Measurements from ENCODE around the gene CD86. TPM values are rescaled to one million over a fixed set of nuclear protein-coding genes. Genes with fewer than 3 reads are reported as not detected.

Gene CD86
- total RNA-seq, 1 donor from 2014 or later = 0.34 TPM

DNA sequence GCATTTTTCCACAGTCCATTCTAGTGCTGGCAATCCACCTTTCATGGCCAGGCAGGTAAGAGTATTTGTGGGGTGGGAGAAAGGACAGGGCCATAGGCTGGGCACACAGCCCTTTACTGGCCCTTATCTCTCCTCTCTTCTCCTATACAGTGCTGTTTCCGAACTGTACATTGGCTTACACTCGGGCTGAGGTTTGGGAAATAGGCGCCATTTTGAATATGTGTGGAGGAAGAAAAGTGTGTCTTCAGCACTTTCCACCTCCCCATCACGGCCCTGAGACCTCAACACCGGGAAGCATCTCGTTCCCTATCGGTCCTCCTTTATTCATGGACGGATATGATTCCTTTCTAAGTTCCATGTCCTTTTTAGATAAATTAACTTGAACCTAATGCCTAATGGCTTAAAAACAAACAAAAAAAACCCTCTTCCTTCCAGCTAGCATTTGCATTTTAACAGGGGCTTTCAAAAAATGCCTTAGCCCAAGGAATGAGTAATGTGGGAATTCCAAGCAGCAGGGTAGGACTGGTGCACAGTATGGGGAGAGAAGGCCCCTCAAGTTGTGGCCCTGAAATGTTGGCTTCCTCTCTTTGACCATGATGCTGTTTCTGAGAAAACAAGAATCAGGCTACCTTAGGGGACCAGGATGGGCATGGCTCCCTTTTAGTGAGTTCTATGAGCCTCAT, 24.5 kb downstream of the CD86 start:
- no peak for TF ChIP-seq CTCF (IDR thresholded peaks at IDR 0.05; ENCODE audit: unreplicated experiment)
- Mint-ChIP-seq H3K9me3 (no peaks in the 10 kb centered on the region), H3K4me3 (no peak overlapping the region)

DNA sequence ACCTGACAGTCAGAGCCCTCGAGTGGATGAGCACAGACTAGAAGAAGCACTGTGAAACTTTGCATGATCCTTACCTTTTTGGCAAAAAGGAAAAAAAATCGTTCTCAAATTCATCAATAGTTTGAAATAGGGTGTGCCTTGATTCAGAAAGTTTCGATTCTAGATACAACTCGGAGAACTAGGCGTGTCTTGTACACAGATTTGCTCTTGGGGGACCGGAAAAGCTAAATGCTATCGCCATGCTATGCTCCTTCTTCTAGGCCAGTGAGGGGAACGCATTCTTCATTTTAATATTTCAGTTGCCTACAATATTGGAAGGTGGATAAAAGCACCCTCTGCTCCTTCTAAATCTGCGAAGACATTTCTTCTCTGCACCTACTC, 25.0 kb downstream of the CD86 start:
- TF ChIP-seq CTCF (IDR thresholded peaks at IDR 0.05; ENCODE audit: unreplicated experiment) = no peak
- Mint-ChIP-seq H3K4me1 (no peaks in the 10 kb centered on the region), H3K9me3 (no peaks in the 10 kb centered on the region), H3K27me3 (ENCODE audit: low read depth) (peaks cover 1% of the 10 kb centered on the region), H3K4me3 (no peak overlapping the region), H3K27ac (no peak overlapping the region), H3K36me3 (no peaks in the 10 kb centered on the region)
- no peak for DNase-seq (ENCODE audit: low spot score in 2 of 2, unreplicated experiment in 2 of 2)

More for the DNA sequence above, 24.5 kb downstream of the CD86 start:
- Mint-ChIP-seq H3K4me1 (no peaks in the 10 kb centered on the region), H3K36me3 (no peaks in the 10 kb centered on the region), H3K27ac (no peak overlapping the region), H3K27me3 (ENCODE audit: low read depth) (peaks cover 3% of the 10 kb centered on the region)
- no peak for DNase-seq (ENCODE audit: low spot score in 2 of 2, unreplicated experiment in 2 of 2)

GRCh38 chr3:122081543-122082247, 26.5 kb downstream of the CD86 start:
- no peaks in the 10 kb centered on the region for H3K4me1 Mint-ChIP-seq
- H3K36me3 Mint-ChIP-seq = no peaks in the 10 kb centered on the region
- no peaks in the 10 kb centered on the region for H3K9me3 Mint-ChIP-seq
- DNase-seq (ENCODE audit: low spot score in 2 of 2, unreplicated experiment in 2 of 2) = no peak
- peaks cover 1% of the 10 kb centered on the region for H3K27me3 Mint-ChIP-seq (ENCODE audit: low read depth)
- H3K27ac Mint-ChIP-seq = no peak overlapping the region
- no peak overlapping the region for H3K4me3 Mint-ChIP-seq
- no peak for TF ChIP-seq CTCF (IDR thresholded peaks at IDR 0.05; ENCODE audit: unreplicated experiment)

GRCh38 chr3:122082357-122082756, 27.2 kb downstream of the CD86 start:
- Mint-ChIP-seq H3K4me3 (no peak overlapping the region), H3K27me3 (ENCODE audit: low read depth) (peaks cover 1% of the 10 kb centered on the region), H3K27ac (no peak overlapping the region), H3K9me3 (no peaks in the 10 kb centered on the region), H3K4me1 (no peaks in the 10 kb centered on the region), H3K36me3 (no peaks in the 10 kb centered on the region)
- TF ChIP-seq CTCF (IDR thresholded peaks at IDR 0.05; ENCODE audit: unreplicated experiment) = no peak
- no peak for DNase-seq (ENCODE audit: low spot score in 2 of 2, unreplicated experiment in 2 of 2)

GRCh38 chr3:122084799-122085198, 29.6 kb downstream of the CD86 start:
- no peaks in the 10 kb centered on the region for H3K36me3 Mint-ChIP-seq
- peaks cover 3% of the 10 kb centered on the region for H3K27me3 Mint-ChIP-seq (ENCODE audit: low read depth)
- TF ChIP-seq CTCF (IDR thresholded peaks at IDR 0.05; ENCODE audit: unreplicated experiment) = no peak
- no peaks in the 10 kb centered on the region for H3K4me1 Mint-ChIP-seq
- no peak overlapping the region for H3K4me3 Mint-ChIP-seq
- no peak overlapping the region for H3K27ac Mint-ChIP-seq
- DNase-seq (ENCODE audit: low spot score in 2 of 2, unreplicated experiment in 2 of 2) = no peak
- no peaks in the 10 kb centered on the region for H3K9me3 Mint-ChIP-seq
